Activated CD4-positive, alpha-beta T cell treated with anti-CD3 and anti-CD28 coated beads, Interleukin-2, amount 10 ng/mL, durations not matched to agents 7 days and 5 days (primary cell): ENCODE measurements around the gene CNTNAP2. TPM values are rescaled to one million over a fixed set of nuclear protein-coding genes. Genes with fewer than 3 reads are reported as not detected.
"Not testable (repeated sequence)": the region's sequence is repeated elsewhere in the genome, so short reads cannot be mapped to it uniquely, and the experiment has no call there.

Experiments used
- CTCF ChIA-PET: fragments of 350-600 bp; sonication (Branson Sonifier 250); formaldehyde crosslinking; loops from one replicate; lab custom pipeline; 2021; ENCODE audit warnings: antibody characterized with exemption; lab: Charles Lee
- POLR2A ChIA-PET: fragments of 350-600 bp; sonication (Branson Sonifier 250); formaldehyde crosslinking; loops from one replicate; lab custom pipeline; 2021; ENCODE audit warnings: antibody characterized with exemption; lab: Charles Lee
- DNase-seq: peaks from one replicate; pipeline ENCODE4 v3.0.0-alpha.2; 2020
- H3K27ac Mint-ChIP-seq: one replicate; pipeline ENCODE4 v1.8.0; 2021; ENCODE audit warnings: mild to moderate bottlenecking, moderate library complexity, mixed read lengths
- H3K27me3 Mint-ChIP-seq: one replicate; pipeline ENCODE4 v1.8.0; 2021; ENCODE audit warnings: mixed read lengths
- H3K36me3 Mint-ChIP-seq: one replicate; pipeline ENCODE4 v1.8.0; 2021; ENCODE audit warnings: low read depth, mixed read lengths
- H3K4me1 Mint-ChIP-seq: one replicate; pipeline ENCODE4 v1.8.0; 2021; ENCODE audit warnings: mixed read lengths
- H3K4me3 Mint-ChIP-seq: one replicate; pipeline ENCODE4 v1.8.0; 2021; ENCODE audit warnings: mild to moderate bottlenecking, moderate library complexity, mixed read lengths
- H3K9me3 Mint-ChIP-seq: one replicate; pipeline ENCODE4 v1.8.0; 2021; ENCODE audit warnings: mixed read lengths
- total RNA-seq, 2 experiments: library from RNA; stranded (reverse); gene quantifications; one replicate each; pipeline ENCODE4 v1.2.3, GENCODE V29; 2021

The CNTNAP2 gene
- total RNA-seq, 2 experiments from 2014 or later: not detected

DNA sequence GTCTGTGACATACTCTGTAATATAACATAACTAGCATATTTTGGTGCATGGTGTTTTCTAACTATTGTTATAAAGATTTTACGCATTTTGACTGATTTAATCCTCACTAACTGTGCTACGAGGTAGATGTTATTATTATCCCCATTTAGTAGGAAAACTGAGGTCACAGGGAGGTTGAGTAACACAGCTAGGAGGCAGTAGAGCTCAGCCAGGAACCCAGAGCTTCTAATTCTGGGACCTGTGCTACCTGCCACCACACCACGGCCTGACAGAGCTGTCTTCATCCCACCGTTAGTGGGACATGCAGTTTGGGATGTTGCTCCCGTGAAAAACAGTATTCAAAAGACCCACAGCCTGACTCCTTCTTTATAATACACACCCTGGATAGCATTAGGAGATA lies 962.5 kb downstream of the CNTNAP2 start:
- no peaks in the 10 kb centered on the region for H3K36me3 Mint-ChIP-seq
- no peaks in the 10 kb centered on the region for H3K9me3 Mint-ChIP-seq
- POLR2A ChIA-PET: no interaction called here

GRCh38 chr7:147079921-147080420 lies 963.4 kb downstream of the CNTNAP2 start:
- Mint-ChIP-seq H3K27ac (no peak overlapping the region), H3K4me1 (no peaks in the 10 kb centered on the region), H3K36me3 (no peaks in the 10 kb centered on the region), H3K27me3 (no peaks in the 10 kb centered on the region), H3K4me3 (no peak overlapping the region), H3K9me3 (no peaks in the 10 kb centered on the region)
- no peak for DNase-seq
- ChIA-PET POLR2A (no interaction called here), CTCF (no interaction called here)

More for the DNA sequence above, 962.5 kb downstream of the CNTNAP2 start:
- DNase-seq: no peak
- CTCF ChIA-PET: no interaction called here
- no peaks in the 10 kb centered on the region for H3K4me1 Mint-ChIP-seq
- H3K27ac Mint-ChIP-seq: no peak overlapping the region
- H3K27me3 Mint-ChIP-seq: no peaks in the 10 kb centered on the region
- no peak overlapping the region for H3K4me3 Mint-ChIP-seq

DNA sequence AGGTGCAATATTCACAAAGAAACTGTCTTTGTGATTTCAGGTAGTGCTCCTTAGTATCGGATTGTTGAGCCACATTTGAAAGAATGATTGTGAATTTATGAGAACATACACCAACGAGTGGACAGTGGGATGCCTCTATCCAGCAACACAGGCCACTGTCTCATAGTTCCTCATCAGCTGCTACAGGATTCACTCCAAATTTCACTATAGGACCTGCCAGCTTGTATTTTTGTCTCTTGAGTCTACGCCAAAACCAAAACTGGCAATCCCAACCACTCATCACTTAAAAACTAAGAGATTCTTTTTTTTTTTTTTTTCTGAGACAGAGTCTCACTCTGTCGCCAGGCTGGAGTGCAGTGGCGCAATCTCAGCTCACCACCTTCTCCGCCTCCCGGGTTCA lies 964.5 kb downstream of the CNTNAP2 start:
- no peaks in the 10 kb centered on the region for H3K36me3 Mint-ChIP-seq
- no peaks in the 10 kb centered on the region for H3K27me3 Mint-ChIP-seq
- POLR2A ChIA-PET: no interaction called here
- H3K27ac Mint-ChIP-seq: no peak overlapping the region
- no peaks in the 10 kb centered on the region for H3K4me1 Mint-ChIP-seq
- no peak for DNase-seq
- no peak overlapping the region for H3K4me3 Mint-ChIP-seq
- CTCF ChIA-PET: interaction anchor here (0.7 kb wide), 1 partner anchor 277 kb away, joined by 3 read pairs; no protein-coding TSS in a partner anchor
- no peaks in the 10 kb centered on the region for H3K9me3 Mint-ChIP-seq

DNA sequence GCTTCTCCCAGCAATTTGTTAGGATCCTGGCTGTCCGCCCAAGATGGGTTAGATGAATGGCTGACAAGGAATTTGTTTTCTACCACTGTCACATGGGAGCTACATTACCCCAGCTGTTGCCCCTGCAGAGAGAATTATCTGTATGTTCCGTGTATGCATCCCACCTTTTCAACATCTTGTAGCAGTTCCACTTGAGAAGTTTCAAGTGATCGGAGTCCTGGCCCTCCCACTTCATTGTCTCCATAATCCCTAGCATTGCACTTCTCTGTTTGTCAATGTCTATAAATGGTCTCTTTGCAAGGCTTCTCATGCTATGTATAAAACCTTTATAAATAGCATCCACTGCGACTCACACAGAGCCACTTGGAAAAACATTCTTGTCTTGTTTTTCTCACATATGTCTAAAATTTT lies 972.5 kb downstream of the CNTNAP2 start:
- peaks cover 2% of the 10 kb centered on the region for H3K9me3 Mint-ChIP-seq
- no peak for DNase-seq
- H3K4me1 Mint-ChIP-seq: no peaks in the 10 kb centered on the region
- H3K4me3 Mint-ChIP-seq: no peak overlapping the region
- ChIA-PET CTCF (no interaction called here), POLR2A (no interaction called here)
- H3K27me3 Mint-ChIP-seq: no peaks in the 10 kb centered on the region
- no peak overlapping the region for H3K27ac Mint-ChIP-seq
- H3K36me3 Mint-ChIP-seq: no peaks in the 10 kb centered on the region

DNA sequence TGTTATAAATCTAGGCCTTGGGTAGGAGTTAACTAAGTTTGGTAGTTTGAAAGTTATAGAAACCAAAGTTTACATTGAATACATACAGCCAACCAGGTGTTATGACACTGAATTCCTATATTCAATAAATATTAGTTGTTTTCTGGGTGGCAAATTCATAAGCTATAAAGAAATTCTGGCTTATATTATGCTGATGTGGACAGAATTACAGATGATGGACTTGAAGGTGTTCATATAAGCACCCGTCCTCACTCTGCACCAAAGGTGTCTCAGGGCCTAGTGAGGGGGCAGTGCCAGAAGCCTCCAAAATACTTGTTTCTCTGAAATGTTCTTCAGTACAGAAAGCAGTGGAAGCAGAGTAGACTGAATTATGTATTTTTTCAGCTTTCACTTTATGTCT lies 973.0 kb downstream of the CNTNAP2 start:
- CTCF ChIA-PET: no interaction called here

DNA sequence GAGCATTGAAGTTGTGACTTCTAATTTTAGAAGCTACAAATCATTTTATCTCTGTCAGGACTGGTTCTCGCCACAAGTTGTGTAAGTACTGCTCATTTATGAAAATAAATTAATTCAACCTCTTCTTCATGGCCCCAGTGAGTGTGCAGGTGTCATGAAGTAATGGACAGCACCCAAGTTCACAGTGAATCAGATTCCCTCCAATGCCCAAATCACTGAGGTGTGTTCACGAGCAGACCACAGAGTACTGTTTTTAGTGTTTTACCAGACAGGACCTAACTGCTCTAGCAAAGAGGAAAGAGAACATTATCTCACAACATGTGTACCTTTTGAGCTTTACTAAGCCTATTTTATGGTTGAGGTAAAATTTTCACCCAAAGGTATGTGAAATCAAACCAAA lies 980.0 kb downstream of the CNTNAP2 start:
- no peaks in the 10 kb centered on the region for H3K27me3 Mint-ChIP-seq
- H3K9me3 Mint-ChIP-seq: peaks cover 7% of the 10 kb centered on the region

More for the DNA sequence above, 973.0 kb downstream of the CNTNAP2 start:
- DNase-seq: no peak
- POLR2A ChIA-PET: no interaction called here
- H3K4me3 Mint-ChIP-seq: no peak overlapping the region
- no peaks in the 10 kb centered on the region for H3K4me1 Mint-ChIP-seq
- no peaks in the 10 kb centered on the region for H3K36me3 Mint-ChIP-seq
- H3K9me3 Mint-ChIP-seq: peaks cover 2% of the 10 kb centered on the region
- H3K27ac Mint-ChIP-seq: no peak overlapping the region
- H3K27me3 Mint-ChIP-seq: no peaks in the 10 kb centered on the region

DNA sequence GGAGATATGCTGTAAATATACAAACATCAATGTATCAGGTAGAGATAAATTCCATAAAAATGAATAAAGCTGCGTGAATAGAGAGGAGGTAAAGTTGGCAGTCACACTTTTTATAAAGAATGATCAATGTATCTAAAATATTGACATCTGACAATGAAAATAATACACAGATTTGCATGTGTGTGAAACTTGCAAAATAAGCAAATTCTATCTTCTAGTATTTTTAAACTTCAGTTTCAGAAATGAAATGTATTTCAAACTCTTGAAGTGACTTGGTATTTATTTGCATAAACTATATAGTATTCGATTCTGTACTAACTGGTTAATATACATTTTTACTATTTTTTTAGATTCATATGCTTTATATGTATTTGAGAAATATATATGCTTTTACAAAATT lies 986.6 kb downstream of the CNTNAP2 start:
- no peak overlapping the region for H3K27ac Mint-ChIP-seq
- H3K27me3 Mint-ChIP-seq: no peaks in the 10 kb centered on the region
- H3K4me3 Mint-ChIP-seq: no peak overlapping the region
- H3K4me1 Mint-ChIP-seq: no peaks in the 10 kb centered on the region
- POLR2A ChIA-PET: no interaction called here
- no peak for DNase-seq
- CTCF ChIA-PET: no interaction called here
- H3K36me3 Mint-ChIP-seq: no peaks in the 10 kb centered on the region
- peaks cover 9% of the 10 kb centered on the region for H3K9me3 Mint-ChIP-seq

More for the DNA sequence above, 980.0 kb downstream of the CNTNAP2 start:
- no peak overlapping the region for H3K27ac Mint-ChIP-seq
- H3K36me3 Mint-ChIP-seq: no peaks in the 10 kb centered on the region
- ChIA-PET CTCF (no interaction called here), POLR2A (no interaction called here)
- H3K4me3 Mint-ChIP-seq: no peak overlapping the region
- DNase-seq: no peak
- no peaks in the 10 kb centered on the region for H3K4me1 Mint-ChIP-seq

DNA sequence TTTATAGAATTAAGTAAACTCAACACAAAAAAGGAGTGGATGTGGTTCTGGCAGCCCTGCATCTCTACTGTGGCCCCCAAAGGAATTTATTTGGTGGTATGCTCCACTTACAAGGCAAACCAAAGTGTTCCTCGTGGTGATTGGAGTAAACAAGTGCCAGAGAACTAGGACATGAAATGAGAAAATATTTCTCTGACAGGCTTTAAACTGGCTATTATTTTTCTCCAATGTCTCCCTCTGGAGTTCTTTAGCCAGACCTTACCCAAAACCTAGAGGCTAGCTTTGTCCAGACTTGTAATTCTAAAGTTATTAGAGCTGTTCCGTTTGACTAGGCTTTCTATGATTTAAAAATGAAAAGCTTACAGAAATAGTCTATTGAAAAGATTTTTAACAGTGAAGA lies 990.1 kb downstream of the CNTNAP2 start:
- H3K9me3 Mint-ChIP-seq: peaks cover 7% of the 10 kb centered on the region
- H3K4me1 Mint-ChIP-seq: no peaks in the 10 kb centered on the region
- DNase-seq: no peak
- no peaks in the 10 kb centered on the region for H3K27me3 Mint-ChIP-seq
- H3K36me3 Mint-ChIP-seq: no peaks in the 10 kb centered on the region
- ChIA-PET CTCF (no interaction called here), POLR2A (no interaction called here)
- no peak overlapping the region for H3K27ac Mint-ChIP-seq
- no peak overlapping the region for H3K4me3 Mint-ChIP-seq

- H3K27me3 Mint-ChIP-seq, DNase-seq, H3K27ac Mint-ChIP-seq, H3K36me3 Mint-ChIP-seq, H3K4me3 Mint-ChIP-seq, POLR2A ChIA-PET, CTCF ChIA-PET, H3K4me1 Mint-ChIP-seq: not testable (repeated sequence)
- H3K9me3 Mint-ChIP-seq: peaks cover 29% of the 10 kb centered on the region
Observed at GRCh38 chr7:147114525-147114924, 997.9 kb downstream of the CNTNAP2 start.

DNA sequence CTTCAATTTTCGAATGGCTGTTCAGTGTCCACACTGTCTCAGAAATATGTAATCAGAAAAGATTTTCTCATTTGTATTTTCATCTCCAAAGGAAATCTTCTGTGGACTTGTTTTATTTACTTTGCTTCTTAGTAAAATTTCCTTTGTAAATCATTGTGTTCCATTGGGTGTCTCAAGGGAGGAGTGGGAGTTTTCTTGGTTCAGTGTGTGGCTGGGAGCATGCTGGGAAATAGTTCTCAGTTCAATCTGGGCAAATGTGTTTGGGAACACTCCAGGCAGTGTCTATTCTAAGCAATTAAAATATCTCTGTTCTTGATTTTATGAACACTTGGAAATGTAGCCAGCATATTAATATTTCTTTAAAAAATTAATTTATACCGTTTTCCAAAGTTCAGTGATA lies 1019.8 kb downstream of the CNTNAP2 start:
- Mint-ChIP-seq H3K36me3 (no peaks in the 10 kb centered on the region), H3K9me3 (no peaks in the 10 kb centered on the region), H3K27ac (no peak overlapping the region), H3K4me3 (no peak overlapping the region), H3K27me3 (no peaks in the 10 kb centered on the region), H3K4me1 (no peaks in the 10 kb centered on the region)
- ChIA-PET CTCF (no interaction called here), POLR2A (no interaction called here)
- no peak for DNase-seq

GRCh38 chr7:147145194-147145593 lies 1028.6 kb downstream of the CNTNAP2 start:
- H3K9me3 Mint-ChIP-seq: peaks cover 6% of the 10 kb centered on the region
- CTCF ChIA-PET: no interaction called here

DNA sequence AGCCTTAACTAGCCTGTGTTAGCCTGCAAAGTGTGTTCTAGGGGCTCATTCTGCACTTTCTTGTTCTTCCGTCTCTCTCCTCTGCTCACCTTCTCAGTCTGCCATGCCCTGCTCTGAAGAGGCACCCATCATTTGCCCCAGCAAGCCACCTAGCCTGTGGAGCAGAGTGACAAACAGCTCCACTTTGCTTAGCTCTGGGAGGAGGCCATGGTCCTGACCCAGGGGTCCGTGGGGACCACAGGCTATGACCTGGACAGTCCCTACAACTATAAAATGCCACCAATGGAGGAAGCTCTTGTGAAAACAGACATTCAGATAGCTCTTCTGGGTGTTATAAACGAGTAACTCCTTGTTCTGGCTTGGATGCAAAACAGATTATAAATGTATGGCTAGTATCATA lies 1029.6 kb downstream of the CNTNAP2 start:
- no peaks in the 10 kb centered on the region for H3K27me3 Mint-ChIP-seq
- no peak overlapping the region for H3K4me3 Mint-ChIP-seq
- H3K9me3 Mint-ChIP-seq: peaks cover 6% of the 10 kb centered on the region
- H3K36me3 Mint-ChIP-seq: no peaks in the 10 kb centered on the region
- no peak for DNase-seq
- ChIA-PET POLR2A (no interaction called here), CTCF (no interaction called here)
- no peaks in the 10 kb centered on the region for H3K4me1 Mint-ChIP-seq
- no peak overlapping the region for H3K27ac Mint-ChIP-seq

More at GRCh38 chr7:147145194-147145593, 1028.6 kb downstream of the CNTNAP2 start:
- no peak for DNase-seq
- no peak overlapping the region for H3K4me3 Mint-ChIP-seq
- H3K36me3 Mint-ChIP-seq: no peaks in the 10 kb centered on the region
- no peaks in the 10 kb centered on the region for H3K27me3 Mint-ChIP-seq
- H3K27ac Mint-ChIP-seq: no peak overlapping the region
- H3K4me1 Mint-ChIP-seq: no peaks in the 10 kb centered on the region
- POLR2A ChIA-PET: no interaction called here

GRCh38 chr7:147151661-147152060 lies 1035.1 kb downstream of the CNTNAP2 start:
- Mint-ChIP-seq H3K4me3 (no peak overlapping the region), H3K27me3 (no peaks in the 10 kb centered on the region), H3K27ac (no peak overlapping the region), H3K4me1 (no peaks in the 10 kb centered on the region), H3K9me3 (peaks cover 6% of the 10 kb centered on the region), H3K36me3 (no peaks in the 10 kb centered on the region)
- CTCF ChIA-PET: interaction anchor here (0.6 kb wide), 1 partner anchor 508 kb away, joined by 3 read pairs; no protein-coding TSS in a partner anchor
- POLR2A ChIA-PET: no interaction called here
- no peak for DNase-seq

GRCh38 chr7:147153571-147153970 lies 1037.0 kb downstream of the CNTNAP2 start:
- Mint-ChIP-seq H3K36me3 (no peaks in the 10 kb centered on the region), H3K9me3 (peaks cover 4% of the 10 kb centered on the region)
- POLR2A ChIA-PET: no interaction called here

More at GRCh38 chr7:147153571-147153970, 1037.0 kb downstream of the CNTNAP2 start:
- DNase-seq: no peak
- Mint-ChIP-seq H3K4me1 (no peaks in the 10 kb centered on the region), H3K27ac (no peak overlapping the region), H3K27me3 (no peaks in the 10 kb centered on the region), H3K4me3 (no peak overlapping the region)
- CTCF ChIA-PET: no interaction called here
